LoVo (cell line): ENCODE measurements around the gene OR5T3.
A peak's percentile ranks its signal among the peaks of the same experiment; 100 is the strongest.
"Not testable (repeated sequence)": the region's sequence is repeated elsewhere in the genome, so short reads cannot be mapped to it uniquely, and the experiment has no call there.

ENCODE experiments used
- DNase-seq: peaks from one replicate; pipeline ENCODE4 v3.0.0-alpha.2; 2016; ENCODE audit warnings: low spot score

The OR5T3 gene

DNA sequence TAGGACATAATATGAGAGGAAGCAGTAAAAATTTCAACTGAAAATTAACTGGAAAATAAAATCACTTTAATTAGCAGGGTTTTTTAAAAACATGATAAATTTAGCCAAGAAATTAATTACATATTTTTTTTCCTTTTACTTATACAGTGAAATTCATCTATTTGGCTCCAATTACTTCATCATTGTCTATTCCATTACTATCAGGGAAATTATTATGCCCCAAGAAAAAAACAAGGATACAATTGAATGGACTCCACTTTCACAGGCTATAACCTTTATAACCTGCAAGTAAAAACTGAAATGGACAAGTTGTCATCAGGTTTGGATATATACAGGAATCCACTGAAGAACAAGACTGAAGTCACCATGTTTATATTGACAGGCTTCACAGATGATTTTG lies at the start of gene OR5T3:
OR5T3 (plus strand) TSS at position 301 of the 400 bp plus-strand sequence; CDS start at position 301, 0 bp downstream.
- DNase-seq, result no peak

DNA sequence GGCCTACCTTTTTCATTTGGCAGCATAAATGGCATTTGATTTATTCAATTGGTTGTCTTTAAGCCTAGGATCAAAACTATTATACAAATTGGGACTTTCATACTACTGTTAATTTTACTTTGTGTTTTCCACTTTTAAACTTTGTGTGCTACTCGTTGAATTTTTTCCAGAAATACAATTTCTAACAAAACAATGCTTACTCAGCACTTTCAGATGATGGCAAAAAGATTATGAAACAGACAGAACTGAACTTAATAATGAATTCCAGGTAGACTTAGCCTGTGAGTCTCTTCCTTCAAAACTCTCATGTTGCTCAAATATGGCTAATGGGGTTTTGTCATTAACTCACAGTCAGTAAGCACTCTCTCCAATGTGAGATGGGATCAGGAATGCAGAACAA lies 44.3 kb upstream of the OR5T3 start:
- DNase-seq, result no peak

DNA sequence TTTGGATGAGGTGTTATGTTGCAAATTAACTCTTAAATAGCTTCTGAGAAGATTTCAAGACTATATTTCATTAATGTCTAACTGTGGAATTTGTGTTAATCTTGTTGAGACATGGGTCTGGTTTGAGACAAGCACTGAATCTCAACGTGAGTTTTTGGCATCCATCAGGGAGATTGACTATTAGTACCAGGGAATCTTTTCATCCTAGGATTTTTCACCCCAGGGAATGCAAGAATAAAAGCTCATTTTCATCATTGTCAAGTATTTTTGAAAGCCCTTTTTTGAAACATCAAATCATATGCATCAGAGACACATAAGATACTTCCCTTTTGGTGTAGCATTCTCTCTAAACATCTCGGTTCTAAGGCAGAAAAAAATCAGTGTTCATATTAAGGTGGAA lies 37.5 kb upstream of the OR5T3 start:
- DNase-seq, result no peak

DNA sequence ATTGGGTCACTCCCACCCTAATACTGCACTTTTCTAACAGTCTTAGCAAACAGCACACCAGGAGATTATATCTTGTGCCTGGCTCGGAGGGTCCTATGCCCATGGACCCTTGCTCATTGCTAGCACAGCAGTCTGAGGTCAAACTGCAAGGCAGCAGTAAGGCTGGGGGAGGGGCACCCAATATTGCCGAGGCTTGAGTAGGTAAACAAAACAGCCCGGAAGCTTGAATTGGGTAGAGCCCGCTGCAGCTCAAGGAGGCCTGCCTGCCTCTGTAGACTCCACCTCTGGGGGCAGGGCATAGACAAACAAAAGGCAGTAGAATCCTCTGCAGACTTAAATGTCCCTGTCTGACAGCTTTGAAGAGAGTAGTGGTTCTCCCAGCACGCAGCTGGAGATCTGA lies 32.3 kb upstream of the OR5T3 start:
- DNase-seq, result not testable (repeated sequence)

DNA sequence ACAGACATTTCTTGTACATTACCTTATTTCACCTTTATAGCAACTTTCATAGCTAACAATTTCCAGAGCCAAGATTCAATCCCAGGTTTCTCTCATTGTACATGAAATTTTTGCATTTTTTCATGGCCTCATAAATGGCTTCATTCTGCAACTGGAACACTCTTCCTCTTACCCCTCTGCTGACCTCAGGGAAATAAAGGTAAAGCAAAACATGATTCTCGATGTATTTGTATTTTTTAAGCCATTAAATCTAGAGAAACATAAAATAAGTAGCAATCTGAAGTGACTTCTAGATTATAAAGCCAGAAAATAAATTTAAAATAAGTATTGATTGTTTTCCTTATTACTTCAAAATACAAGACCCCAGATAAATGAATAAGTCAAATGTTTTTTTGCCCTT lies 17.9 kb upstream of the OR5T3 start, which contains the start of gene OR5T2:
OR5T2 (minus strand) TSS at position 101 of the 400 bp plus-strand sequence. CDS start 1,193 bp downstream, outside the sequence.
- no peak for DNase-seq

DNA sequence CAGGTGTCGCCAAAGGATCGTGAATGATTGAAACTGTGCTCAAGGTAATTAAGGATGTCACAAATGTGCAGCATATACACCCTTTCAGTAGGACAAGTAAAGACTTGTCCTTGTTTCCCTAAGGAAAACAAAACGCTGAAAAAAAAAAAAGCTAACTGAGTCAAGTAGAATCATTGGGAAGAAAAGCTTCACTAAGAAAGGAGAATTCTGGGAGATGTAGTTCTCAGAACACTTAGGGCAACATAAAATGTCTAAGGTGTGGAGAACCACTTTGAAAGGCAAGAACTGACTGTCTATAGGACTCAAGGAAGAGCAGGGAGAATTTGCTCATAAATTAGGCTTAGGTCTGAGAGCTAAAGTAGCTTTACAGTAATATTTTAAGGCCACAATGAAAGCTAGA lies 19.0 kb downstream of the OR5T3 start:
- DNase-seq, result peak; percentile 42

DNA sequence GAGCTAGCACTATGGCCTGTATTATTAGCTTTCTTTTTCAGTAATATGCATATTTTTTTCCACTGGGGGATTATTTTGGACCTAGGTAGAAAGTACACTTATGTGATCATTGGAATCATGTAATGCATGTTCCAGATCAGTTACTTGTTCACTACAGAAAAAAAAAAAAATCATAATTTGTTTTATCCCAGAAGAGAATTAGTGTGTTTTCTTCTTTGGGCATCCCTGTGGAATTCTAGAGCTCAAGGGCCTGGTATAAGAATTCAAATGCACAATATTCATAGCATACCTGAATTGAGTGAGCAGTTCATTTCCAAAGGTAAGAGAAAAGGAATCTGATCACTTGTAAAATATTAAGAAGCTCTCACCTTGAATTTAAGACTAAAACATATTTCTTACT lies 21.8 kb downstream of the OR5T3 start, which contains the start of gene OR5T1:
OR5T1 (plus strand) TSS at position 301 of the 400 bp plus-strand sequence. CDS start 1,485 bp downstream, outside the sequence.
- DNase-seq, result no peak

DNA sequence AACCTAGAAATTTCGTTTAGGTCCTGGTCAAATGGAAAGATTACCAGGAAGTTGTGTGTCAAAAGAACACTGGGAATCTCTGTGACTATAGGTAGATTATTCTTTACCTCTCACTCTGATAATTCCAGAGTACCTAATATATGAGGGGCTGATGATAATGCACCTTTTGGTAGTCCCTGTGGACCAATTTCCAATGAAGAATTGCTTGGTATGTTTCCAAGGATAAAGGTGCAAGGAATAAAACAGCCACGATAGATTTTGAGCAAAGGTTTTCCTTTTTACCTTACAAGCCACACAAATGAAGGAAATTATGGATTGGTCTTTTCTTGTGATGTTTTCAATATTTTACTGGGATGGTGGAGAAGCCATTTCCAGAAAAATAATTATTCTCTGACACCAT lies 40.1 kb downstream of the OR5T3 start, which contains the start of gene OR8H1:
OR8H1 (minus strand) TSS at position 101 of the 400 bp plus-strand sequence. CDS start 1,192 bp downstream, outside the sequence.
- no peak for DNase-seq

DNA sequence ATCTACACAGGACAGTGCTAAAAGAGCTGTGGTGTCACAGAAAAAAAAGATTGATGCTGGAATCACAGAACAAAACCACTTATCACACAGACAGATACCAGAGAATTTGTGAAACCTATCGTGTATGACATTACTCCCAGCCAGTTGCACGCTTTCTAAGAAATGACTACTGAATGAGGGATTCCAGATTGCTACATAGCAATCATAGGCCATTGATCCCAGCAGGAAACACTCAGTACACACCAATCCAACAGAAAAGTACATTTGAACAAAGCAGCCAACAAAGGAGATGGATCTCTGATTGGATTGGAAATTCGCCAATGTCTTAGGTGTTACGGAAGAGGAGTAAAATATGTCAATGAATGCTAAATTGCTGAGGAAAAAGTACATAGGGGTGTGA lies 44.8 kb downstream of the OR5T3 start:
- no peak for DNase-seq
